GOT3 (cell line): ENCODE data around the gene ARHGAP24.

Experiments used
- DNase-seq: peaks from one replicate; lab custom pipeline; 2025; ENCODE audit warnings: mixed read lengths; lab: John Stamatoyannopoulos, UW

ARHGAP24 gene

DNA sequence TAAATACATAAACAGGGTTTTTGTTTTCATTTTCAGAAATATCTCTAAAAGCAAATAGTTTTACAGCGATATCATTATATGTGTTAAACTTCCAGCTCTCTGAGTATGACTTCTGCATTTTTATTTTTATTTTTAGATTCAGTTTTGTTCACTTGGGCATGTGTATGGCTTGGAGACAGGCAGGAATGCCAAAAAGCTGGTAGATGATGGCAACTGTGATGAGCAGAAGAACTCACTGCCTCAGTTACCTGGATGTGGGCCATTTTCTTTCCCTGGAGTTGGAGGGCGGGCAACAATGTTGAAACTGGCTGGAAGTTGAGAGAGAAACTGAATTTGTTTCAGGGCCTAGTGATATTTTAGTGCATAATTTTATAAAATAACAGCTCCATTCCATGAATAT, 266.4 kb downstream of the ARHGAP24 start:
- no peak for DNase-seq

GRCh38 chr4:85741921-85742591, 267.1 kb downstream of the ARHGAP24 start:
- DNase-seq, result no peak

DNA sequence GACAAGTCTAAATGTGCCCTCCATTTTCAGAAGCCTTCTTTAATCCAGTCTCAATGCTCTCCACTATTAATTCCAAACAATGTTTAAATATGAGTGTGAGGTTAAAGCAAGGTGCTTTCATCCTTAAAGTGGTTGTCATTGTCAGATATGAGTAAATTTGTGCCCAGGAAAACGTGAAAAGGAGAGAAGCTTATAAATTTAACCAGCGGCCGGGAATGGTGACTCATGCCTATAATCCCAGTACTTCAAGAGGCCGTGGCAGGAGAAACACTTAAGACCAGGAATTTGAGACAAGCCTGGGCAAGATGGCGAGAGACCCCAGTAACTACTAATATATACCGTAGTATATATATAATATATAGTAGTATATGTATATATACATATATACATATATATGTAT, 270.0 kb downstream of the ARHGAP24 start:
- DNase-seq, result no peak

- no peak for DNase-seq
Measured at GRCh38 chr4:85745939-85746338, 271.0 kb downstream of the ARHGAP24 start.

DNA sequence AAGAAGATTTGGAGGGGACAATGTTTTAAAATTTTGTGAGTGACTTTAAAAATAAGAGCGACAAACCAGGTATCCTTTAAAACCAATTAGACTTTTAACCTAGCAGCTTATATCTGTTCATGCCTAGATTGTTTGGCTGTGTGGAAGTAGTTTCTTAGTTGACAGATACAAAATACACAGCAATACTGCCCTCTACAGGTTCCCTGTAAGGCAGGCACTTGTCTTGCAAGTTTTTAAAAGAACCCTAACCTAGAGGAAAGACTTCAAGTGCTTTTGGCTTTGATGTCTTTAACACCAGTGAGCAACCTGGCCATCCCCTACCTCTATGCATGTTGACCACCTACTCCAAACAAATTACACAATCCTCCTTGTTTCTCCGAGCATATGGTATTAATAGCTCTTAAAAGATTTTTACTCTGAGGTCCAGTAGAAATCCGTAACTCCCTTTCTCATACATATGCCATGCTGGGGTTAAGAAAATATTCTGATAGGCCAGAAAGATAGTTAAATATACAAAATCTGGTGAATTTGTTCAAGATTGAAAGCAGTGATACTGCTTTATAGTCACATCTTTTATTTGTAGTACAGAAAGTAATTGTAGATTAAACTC, 273.0 kb downstream of the ARHGAP24 start:
- DNase-seq, result no peak

DNA sequence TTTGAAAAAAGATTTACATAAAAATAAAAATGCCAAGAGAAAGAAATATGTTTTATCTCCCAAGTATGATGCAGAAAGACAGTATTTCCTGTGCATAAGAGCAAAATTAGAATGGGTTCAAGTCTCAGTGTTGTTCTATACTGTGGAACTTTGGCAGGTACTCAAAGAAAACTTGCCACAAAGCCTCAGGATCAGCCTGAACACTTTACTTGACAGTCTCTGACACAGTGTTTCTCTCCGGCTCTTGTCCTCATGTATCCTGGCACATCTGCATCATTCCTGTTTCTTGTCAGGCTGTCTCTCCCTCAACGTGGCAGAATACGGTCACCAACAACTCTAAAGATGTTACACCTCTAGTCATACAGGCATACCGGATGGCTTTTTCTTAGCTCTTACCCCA, 273.7 kb downstream of the ARHGAP24 start:
- no peak for DNase-seq

DNA sequence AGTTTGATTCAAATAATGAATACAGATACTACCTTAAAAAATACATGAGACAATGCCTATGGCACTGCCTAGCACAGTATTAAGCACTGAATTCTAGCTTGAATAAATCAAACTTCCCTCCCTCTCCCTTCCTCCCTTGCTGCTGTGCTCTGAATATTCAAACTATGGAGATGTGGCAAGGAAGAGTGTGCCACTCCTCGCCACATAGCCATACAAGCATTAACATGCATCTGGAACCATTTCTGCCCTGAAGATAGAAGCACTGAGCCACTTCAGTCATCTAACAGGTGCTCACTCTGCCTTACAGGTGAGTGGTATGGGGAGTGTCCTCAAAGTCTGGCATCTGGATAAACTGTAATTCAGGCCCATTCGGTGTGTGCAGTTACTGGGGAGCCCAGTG, 276.9 kb downstream of the ARHGAP24 start:
- DNase-seq, result no peak

- no peak for DNase-seq
Measured at GRCh38 chr4:85755285-85755684, 280.3 kb downstream of the ARHGAP24 start.

- DNase-seq, result no peak
Measured at GRCh38 chr4:85756938-85757337, 282.0 kb downstream of the ARHGAP24 start.

GRCh38 chr4:85759388-85759787, 284.4 kb downstream of the ARHGAP24 start:
- no peak for DNase-seq

DNA sequence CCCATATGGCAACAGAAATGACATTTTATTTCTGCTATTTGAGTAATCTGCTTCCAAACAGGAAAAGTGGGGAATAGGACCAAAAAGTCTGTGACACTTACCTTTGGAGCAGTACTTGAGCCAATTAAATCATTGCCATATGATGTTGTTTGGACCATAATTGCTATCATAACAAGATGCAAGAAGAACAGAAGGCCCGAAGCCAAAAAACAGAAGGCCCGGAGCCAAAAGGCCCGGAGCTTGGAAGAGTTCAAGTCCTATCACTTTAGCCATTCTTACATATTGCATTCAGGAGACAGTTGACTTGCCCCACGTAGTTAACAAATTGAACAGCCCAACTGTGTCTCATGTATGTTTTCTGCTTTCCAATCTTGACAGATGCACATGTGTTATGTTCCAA, 285.6 kb downstream of the ARHGAP24 start:
- DNase-seq, result no peak

GRCh38 chr4:85761803-85762528, 287.0 kb downstream of the ARHGAP24 start:
- DNase-seq, result no peak

DNA sequence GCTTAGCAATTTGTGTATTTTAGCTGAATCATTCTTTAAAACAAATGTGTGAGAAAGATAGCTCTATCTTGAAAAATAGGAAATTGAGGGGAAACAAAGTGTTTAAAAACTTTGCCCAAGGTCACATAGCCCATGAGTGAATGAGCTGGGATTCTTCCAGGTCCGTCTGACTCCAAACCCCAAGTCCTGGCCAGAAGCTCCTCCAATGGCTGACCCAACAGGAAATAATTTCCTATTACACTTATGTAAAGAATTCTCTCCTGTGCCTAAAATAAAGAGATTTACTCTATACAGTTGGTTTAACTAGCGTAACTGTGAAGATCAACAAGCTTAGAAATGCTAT, 287.6 kb downstream of the ARHGAP24 start:
- DNase-seq, result no peak

- DNase-seq, result no peak
Measured at GRCh38 chr4:85763202-85763601, 288.3 kb downstream of the ARHGAP24 start.

- DNase-seq, result no peak
Measured at GRCh38 chr4:85767649-85768048, 292.7 kb downstream of the ARHGAP24 start.

- DNase-seq, result no peak
Measured at GRCh38 chr4:85769009-85769408, 294.1 kb downstream of the ARHGAP24 start.

- DNase-seq, result no peak
Measured at GRCh38 chr4:85772470-85772869, 297.5 kb downstream of the ARHGAP24 start.

DNA sequence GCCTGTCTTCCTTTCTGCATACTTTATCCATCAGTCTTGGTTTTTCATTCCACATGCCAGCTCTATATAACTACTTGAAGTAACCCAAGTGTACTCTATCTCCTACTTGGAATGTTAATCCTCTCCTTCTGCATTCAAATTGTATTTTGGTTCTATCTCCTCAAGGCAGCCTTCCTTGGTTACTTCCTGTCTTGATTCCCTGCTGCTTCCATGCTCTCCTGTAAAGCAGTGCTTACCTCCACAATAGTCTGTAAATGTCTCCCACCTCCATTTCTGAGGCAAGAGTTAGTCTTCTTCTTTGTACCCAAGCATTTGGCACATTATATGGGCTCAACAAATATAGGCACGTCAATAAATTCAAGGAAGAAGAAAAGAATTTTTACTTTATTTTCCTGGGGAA, 298.4 kb downstream of the ARHGAP24 start:
- no peak for DNase-seq

DNA sequence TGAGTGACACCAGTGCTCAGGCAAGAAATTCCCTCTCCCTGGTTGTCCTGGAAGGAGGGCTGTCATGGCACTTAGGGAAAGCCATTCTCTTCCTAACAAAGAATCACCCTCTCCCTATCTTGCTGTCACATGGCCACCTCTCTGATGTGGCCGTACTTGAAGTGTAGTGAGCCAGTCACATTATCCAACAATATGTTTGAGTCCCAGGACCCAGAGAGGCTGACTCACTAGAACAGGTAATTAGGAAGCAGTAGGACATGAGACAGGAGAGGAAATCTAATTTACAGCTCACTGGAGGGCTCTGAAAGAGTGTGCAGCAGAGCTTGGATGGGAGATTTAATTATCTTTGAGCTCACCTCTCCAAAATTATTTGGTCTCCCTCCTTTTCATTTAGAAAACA, 299.1 kb downstream of the ARHGAP24 start:
- no peak for DNase-seq

DNA sequence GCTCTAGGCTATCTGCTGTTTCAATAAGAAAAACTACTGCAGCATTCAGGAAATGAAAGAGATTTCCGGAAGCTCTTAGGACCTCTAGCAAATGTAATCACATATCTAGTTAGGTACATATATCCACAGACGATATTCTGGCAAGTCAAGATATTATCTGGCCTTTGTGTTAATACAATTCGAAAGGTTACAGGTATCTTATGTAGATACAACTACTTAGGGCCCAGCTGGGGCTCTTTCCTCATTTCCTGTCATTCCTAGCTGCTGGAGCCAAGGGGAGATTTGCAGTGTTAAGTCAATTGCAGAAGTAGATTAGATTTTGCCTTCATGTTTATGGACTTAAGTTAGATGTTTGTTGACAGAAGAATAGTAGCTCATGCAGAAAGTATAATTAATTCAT, 299.5 kb downstream of the ARHGAP24 start:
- no peak for DNase-seq

DNA sequence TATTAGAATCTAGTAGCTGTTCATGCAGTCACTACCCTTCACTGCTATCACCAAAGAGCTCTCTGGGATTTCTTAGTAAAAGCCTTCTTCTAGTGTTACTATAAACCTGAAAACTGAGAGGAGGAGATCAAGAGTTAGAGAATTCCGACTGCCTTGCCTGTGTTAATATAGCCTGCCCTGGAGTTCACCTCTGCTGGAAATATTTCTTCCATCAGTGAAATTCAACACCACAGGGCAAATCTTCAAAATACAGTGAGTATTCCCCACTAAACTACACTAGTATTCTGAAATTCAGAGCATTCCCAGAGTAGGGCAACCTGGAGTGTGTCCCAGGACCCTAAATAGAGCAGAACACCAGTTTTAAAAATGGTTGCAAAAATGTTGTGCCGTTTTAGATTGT, 301.1 kb downstream of the ARHGAP24 start:
- no peak for DNase-seq

GRCh38 chr4:85776579-85776978, 301.6 kb downstream of the ARHGAP24 start:
- no peak for DNase-seq

DNA sequence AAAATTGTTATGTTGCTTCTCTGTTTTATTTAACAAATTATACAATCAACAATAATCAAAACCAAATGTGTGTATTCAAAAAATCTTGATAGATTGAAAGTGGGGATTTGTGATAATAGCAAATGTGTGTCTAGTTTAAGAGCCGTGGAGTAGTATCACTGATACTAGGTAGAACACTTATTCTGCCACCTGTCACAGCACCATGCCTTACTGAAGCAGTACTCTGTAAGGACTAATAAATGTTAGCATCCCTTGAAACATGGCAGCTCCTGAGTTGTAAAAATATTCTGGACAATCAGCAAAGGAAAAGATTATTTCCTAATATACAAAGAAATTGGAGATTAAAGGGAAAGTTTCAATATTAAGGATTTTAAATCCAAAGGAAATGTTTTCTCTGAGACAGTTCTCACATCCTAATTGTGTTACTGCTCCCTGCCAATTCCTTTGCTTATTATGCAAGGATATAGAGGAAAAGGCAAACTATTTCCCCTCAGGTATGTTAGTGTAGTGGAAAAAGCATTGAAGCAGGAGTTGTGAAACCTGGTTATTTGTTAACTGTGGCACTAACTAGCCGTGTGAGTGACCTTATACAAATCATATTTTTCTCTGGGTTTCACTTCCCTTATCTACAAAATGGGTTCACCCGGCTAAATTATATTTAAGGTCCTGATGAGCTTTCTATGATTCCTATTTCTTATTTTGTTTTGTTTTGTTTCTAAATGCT, 303.1 kb downstream of the ARHGAP24 start:
- DNase-seq, result no peak
